Lower lobe of right lung (tissue), 2 donors: ENCODE measurements around the gene FBXW7. TPM values are rescaled to one million over a fixed set of nuclear protein-coding genes. Genes with fewer than 3 reads are reported as not detected.

Experiments used
- ATAC-seq, 2 donors: fragments of 200-7000 bp; cut with Tn5 transposase; one replicate each; pipeline ENCODE4 v1.9.1; 2020 to 2022; ENCODE audit warnings: mild to moderate bottlenecking in 2 of 2, moderate library complexity in 2 of 2
- DNase-seq: peaks from one replicate; pipeline ENCODE4 v3.0.0-alpha.2; 2020
- H3K27ac ChIP-seq: fragments of 200-600 bp; one replicate; pipeline ENCODE4 v1.8.0; 2022
- H3K27me3 ChIP-seq: fragments of 200-600 bp; one replicate; pipeline ENCODE4 v1.8.0; 2022; ENCODE audit warnings: low read depth
- H3K36me3 ChIP-seq: fragments of 200-600 bp; one replicate; pipeline ENCODE4 v1.8.0; 2022; ENCODE audit warnings: mild to moderate bottlenecking
- H3K4me1 ChIP-seq: fragments of 200-600 bp; one replicate; pipeline ENCODE4 v1.8.0; 2022
- H3K4me3 ChIP-seq: fragments of 200-600 bp; one replicate; pipeline ENCODE4 v1.8.0; 2022; ENCODE audit warnings: mild to moderate bottlenecking
- H3K9me3 ChIP-seq: fragments of 200-600 bp; one replicate; pipeline ENCODE4 v1.8.0; 2022
- CTCF ChIP-seq: fragments of 200-600 bp; IDR thresholded peaks from one replicate; pipeline ENCODE4 v1.8.0; 2022; ENCODE audit warnings: antibody characterized with exemption, mild to moderate bottlenecking
- intact Hi-C: fragments of 100-400 bp; cut with DNase I; formaldehyde crosslinking; loops from one replicate; pipeline ENCODE4 v1.11.0; 2022
- total RNA-seq: library from RNA; stranded (reverse); fragmentation: NEBNext Ultra II Directional; extraction: Animal tissue kit (Norgen Biotek cat#: 25700); gene quantifications from one replicate; pipeline ENCODE4 v1.2.1, GENCODE V29; 2021
- donor health status: DM: no; HTN: yes; CAD: no; lungs with severe emphysema.

The FBXW7 gene
- total RNA-seq, 1 donor from 2014 or later = 39.6 TPM

- intact Hi-C loops = no loop called here
- TF ChIP-seq CTCF = no peak
- Histone ChIP-seq H3K27ac (no peak overlapping the region), H3K36me3 (no peaks in the 10 kb centered on the region), H3K27me3 (no peaks in the 10 kb centered on the region), H3K4me3 (no peak overlapping the region), H3K4me1 (peaks cover 7% of the 10 kb centered on the region), H3K9me3 (no peaks in the 10 kb centered on the region)
- DNase-seq (no peak), ATAC-seq (no peak)
These were observed 171.5 kb downstream of the FBXW7 start for GRCh38 chr4:152364383-152364782.

- DNase-seq (no peak), ATAC-seq (no peak)
- Histone ChIP-seq H3K4me1 (peaks cover 7% of the 10 kb centered on the region), H3K9me3 (no peaks in the 10 kb centered on the region), H3K27me3 (no peaks in the 10 kb centered on the region), H3K27ac (no peak overlapping the region), H3K36me3 (no peaks in the 10 kb centered on the region), H3K4me3 (no peak overlapping the region)
- intact Hi-C loops = no loop called here
- TF ChIP-seq CTCF = no peak
These were observed 172.0 kb downstream of the FBXW7 start for GRCh38 chr4:152363904-152364303.

- no peak for TF ChIP-seq CTCF
- DNase-seq (no peak), ATAC-seq (no peak)
- Histone ChIP-seq H3K36me3 (no peaks in the 10 kb centered on the region), H3K4me3 (no peak overlapping the region), H3K9me3 (no peaks in the 10 kb centered on the region), H3K27me3 (no peaks in the 10 kb centered on the region), H3K4me1 (peaks cover 7% of the 10 kb centered on the region), H3K27ac (no peak overlapping the region)
- intact Hi-C loops = no loop called here
These were observed 172.8 kb downstream of the FBXW7 start for GRCh38 chr4:152363086-152363485.

- no peak for TF ChIP-seq CTCF
- ATAC-seq (no peak), DNase-seq (no peak)
- Histone ChIP-seq H3K4me1 (peaks cover 18% of the 10 kb centered on the region), H3K27ac (no peak overlapping the region), H3K27me3 (no peaks in the 10 kb centered on the region), H3K9me3 (no peaks in the 10 kb centered on the region), H3K4me3 (no peak overlapping the region), H3K36me3 (no peaks in the 10 kb centered on the region)
- intact Hi-C loops = no loop called here
These were observed 175.9 kb downstream of the FBXW7 start for GRCh38 chr4:152360045-152360410.

GRCh38 chr4:152359208-152360044, 176.5 kb downstream of the FBXW7 start:
- no peak for TF ChIP-seq CTCF
- Histone ChIP-seq H3K4me1 (peaks cover 18% of the 10 kb centered on the region), H3K9me3 (no peaks in the 10 kb centered on the region), H3K27ac (no peak overlapping the region), H3K36me3 (no peaks in the 10 kb centered on the region), H3K4me3 (no peak overlapping the region), H3K27me3 (no peaks in the 10 kb centered on the region)
- ATAC-seq = no peak
- no peak for DNase-seq
- intact Hi-C loops = no loop called here
